ENCODE results near the gene CTNNA3.
A peak's percentile ranks its signal among the peaks of the same experiment; 100 is the strongest.
"Not testable (repeated sequence)": the region's sequence is repeated elsewhere in the genome, so short reads cannot be mapped to it uniquely, and the experiment has no call there.

CTNNA3 gene

DNA sequence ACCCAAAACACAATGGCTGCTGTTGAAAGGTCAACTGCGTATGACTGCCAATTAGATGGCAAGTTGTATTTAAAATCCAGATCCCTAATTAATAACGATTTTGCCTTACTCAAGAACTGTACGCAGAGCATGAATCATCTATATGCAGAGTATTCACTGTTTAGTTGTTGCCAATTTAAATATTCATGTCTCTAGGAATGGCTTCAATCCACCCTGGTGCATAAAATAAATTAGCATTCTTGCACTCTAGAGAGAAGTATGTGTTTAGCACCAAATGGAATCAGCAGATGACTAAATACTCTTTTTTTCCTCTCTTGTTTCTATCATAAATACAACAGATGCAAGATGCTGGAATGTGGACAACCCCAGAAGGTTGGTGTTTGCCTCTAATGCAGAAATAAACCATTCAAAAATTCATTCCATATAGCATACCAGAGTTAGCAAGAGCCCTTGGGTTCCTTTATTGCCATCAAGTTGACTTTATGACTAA, 449.9 kb downstream of the CTNNA3 start:
- no peaks in the 10 kb centered on the region for H3K36me3 ChIP-seq (ENCODE audit: control insufficient read depth, insufficient read depth, low read length)
- no peaks in the 10 kb centered on the region for H3K27me3 ChIP-seq (ENCODE audit: control insufficient read depth, insufficient read depth, low read length)
- no peaks in the 10 kb centered on the region for H3K9me3 ChIP-seq (ENCODE audit: control insufficient read depth, insufficient read depth, low read depth, low read length)
- no peak overlapping the region for H3K9ac ChIP-seq (ENCODE audit: low read length)
- H3K27ac ChIP-seq (ENCODE audit: low read depth, low read length): no peak overlapping the region
- no peak overlapping the region for H3K4me3 ChIP-seq (ENCODE audit: low read depth, low read length)
- peaks cover 14% of the 10 kb centered on the region for H3K4me1 ChIP-seq (ENCODE audit: control insufficient read depth, insufficient read depth, low read length)

DNA sequence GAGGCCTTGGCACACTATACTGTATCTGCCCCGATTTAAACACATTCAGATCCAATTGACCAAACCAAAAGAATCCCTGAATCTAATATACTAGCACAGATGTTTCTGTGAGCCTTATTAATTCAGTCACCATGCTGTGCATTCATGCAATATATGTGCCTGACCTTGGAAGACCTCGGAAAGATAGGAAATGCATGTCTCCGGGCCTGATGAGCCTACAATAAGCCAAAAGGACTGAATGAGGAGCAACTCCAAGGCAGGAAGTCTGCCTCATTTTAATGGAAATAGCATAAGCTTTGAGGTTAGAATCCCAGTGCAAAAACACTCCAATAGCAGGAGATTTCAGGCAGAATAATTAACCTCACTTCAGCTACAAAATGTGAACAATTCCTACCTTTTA, 453.5 kb downstream of the CTNNA3 start:
- Histone ChIP-seq H3K27me3 (ENCODE audit: control insufficient read depth, insufficient read depth, low read length) (no peaks in the 10 kb centered on the region), H3K4me1 (ENCODE audit: control insufficient read depth, insufficient read depth, low read length) (peaks cover 14% of the 10 kb centered on the region), H3K9ac (ENCODE audit: low read length) (no peak overlapping the region), H3K36me3 (ENCODE audit: control insufficient read depth, insufficient read depth, low read length) (no peaks in the 10 kb centered on the region), H3K27ac (ENCODE audit: low read depth, low read length) (no peak overlapping the region), H3K4me3 (ENCODE audit: low read depth, low read length) (no peak overlapping the region), H3K9me3 (ENCODE audit: control insufficient read depth, insufficient read depth, low read depth, low read length) (no peaks in the 10 kb centered on the region)

GRCh38 chr10:67241451-67241850, 454.5 kb downstream of the CTNNA3 start:
- Histone ChIP-seq H3K4me1 (ENCODE audit: control insufficient read depth, insufficient read depth, low read length) (peaks cover 14% of the 10 kb centered on the region), H3K36me3 (ENCODE audit: control insufficient read depth, insufficient read depth, low read length) (no peaks in the 10 kb centered on the region), H3K4me3 (ENCODE audit: low read depth, low read length) (no peak overlapping the region), H3K9ac (ENCODE audit: low read length) (no peak overlapping the region), H3K27ac (ENCODE audit: low read depth, low read length) (no peak overlapping the region), H3K27me3 (ENCODE audit: control insufficient read depth, insufficient read depth, low read length) (no peaks in the 10 kb centered on the region), H3K9me3 (ENCODE audit: control insufficient read depth, insufficient read depth, low read depth, low read length) (no peaks in the 10 kb centered on the region)

- H3K4me1 ChIP-seq (ENCODE audit: control insufficient read depth, insufficient read depth, low read length): peaks cover 14% of the 10 kb centered on the region
- no peaks in the 10 kb centered on the region for H3K36me3 ChIP-seq (ENCODE audit: control insufficient read depth, insufficient read depth, low read length)
- no peaks in the 10 kb centered on the region for H3K9me3 ChIP-seq (ENCODE audit: control insufficient read depth, insufficient read depth, low read depth, low read length)
- no peak overlapping the region for H3K9ac ChIP-seq (ENCODE audit: low read length)
- no peak overlapping the region for H3K4me3 ChIP-seq (ENCODE audit: low read depth, low read length)
- H3K27me3 ChIP-seq (ENCODE audit: control insufficient read depth, insufficient read depth, low read length): no peaks in the 10 kb centered on the region
- H3K27ac ChIP-seq (ENCODE audit: low read depth, low read length): no peak overlapping the region
Measured at GRCh38 chr10:67239864-67240497, 456.0 kb downstream of the CTNNA3 start.

GRCh38 chr10:67230680-67231500, 465.1 kb downstream of the CTNNA3 start:
- not testable (repeated sequence) for H3K27ac ChIP-seq (ENCODE audit: low read depth, low read length); H3K4me1 ChIP-seq (ENCODE audit: control insufficient read depth, insufficient read depth, low read length); H3K9me3 ChIP-seq (ENCODE audit: control insufficient read depth, insufficient read depth, low read depth, low read length); H3K27me3 ChIP-seq (ENCODE audit: control insufficient read depth, insufficient read depth, low read length); H3K36me3 ChIP-seq (ENCODE audit: control insufficient read depth, insufficient read depth, low read length)
- Histone ChIP-seq H3K9ac (ENCODE audit: low read length) (peak overlapping the region; percentile 80), H3K4me3 (ENCODE audit: low read depth, low read length) (peak overlapping the region; percentile 86)

DNA sequence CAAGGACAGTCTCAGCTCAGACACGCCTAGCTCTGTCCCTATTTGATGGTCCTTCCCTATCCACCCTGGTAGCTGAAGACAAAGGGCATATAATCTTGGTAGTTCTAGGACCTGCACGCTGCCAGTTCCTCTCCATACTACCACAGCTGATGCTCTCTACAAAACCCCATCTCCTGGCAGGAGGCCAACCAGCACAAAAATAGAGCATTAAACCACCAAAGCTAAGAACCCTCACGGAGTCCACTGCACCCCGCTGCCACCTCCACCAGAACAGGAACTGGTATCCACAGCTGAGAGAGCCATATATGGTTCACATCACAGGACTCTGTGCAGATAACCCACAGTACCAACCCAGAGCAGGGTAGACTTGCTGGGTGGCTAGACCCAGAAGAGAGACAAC, 470.8 kb downstream of the CTNNA3 start:
- no peaks in the 10 kb centered on the region for H3K36me3 ChIP-seq (ENCODE audit: control insufficient read depth, insufficient read depth, low read length)
- H3K27me3 ChIP-seq (ENCODE audit: control insufficient read depth, insufficient read depth, low read length): no peaks in the 10 kb centered on the region
- no peak overlapping the region for H3K27ac ChIP-seq (ENCODE audit: low read depth, low read length)
- H3K4me1 ChIP-seq (ENCODE audit: control insufficient read depth, insufficient read depth, low read length): no peaks in the 10 kb centered on the region
- no peak overlapping the region for H3K4me3 ChIP-seq (ENCODE audit: low read depth, low read length)
- no peaks in the 10 kb centered on the region; the same call in 1 of the 2 replicates for H3K9me3 ChIP-seq (ENCODE audit: control insufficient read depth, insufficient read depth, low read depth, low read length)
- H3K9ac ChIP-seq (ENCODE audit: low read length): no peak overlapping the region

DNA sequence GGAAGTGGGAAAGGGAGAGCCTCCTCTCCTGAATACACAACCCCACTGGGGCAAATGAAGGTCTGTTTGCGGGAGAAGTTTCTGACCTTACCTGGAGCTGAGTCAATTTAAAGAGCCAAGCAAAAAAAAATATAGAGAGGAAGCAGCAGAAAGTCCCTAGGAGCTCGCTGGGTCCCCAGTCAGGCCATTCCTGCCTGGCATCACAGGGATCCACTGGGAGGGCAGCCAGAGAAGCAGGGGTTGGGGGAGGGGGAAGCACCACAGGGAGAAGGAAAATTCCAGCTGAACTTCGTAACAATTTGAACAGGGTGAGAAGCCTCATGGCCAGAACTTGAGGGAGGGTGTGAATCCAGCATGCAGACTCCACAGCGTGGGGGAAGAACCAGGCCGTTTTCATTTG, 471.4 kb downstream of the CTNNA3 start:
- H3K4me3 ChIP-seq (ENCODE audit: low read depth, low read length): no peak overlapping the region
- no peaks in the 10 kb centered on the region; the same call in 1 of the 2 replicates for H3K9me3 ChIP-seq (ENCODE audit: control insufficient read depth, insufficient read depth, low read depth, low read length)
- H3K27me3 ChIP-seq (ENCODE audit: control insufficient read depth, insufficient read depth, low read length): no peaks in the 10 kb centered on the region
- no peak overlapping the region for H3K27ac ChIP-seq (ENCODE audit: low read depth, low read length)
- no peaks in the 10 kb centered on the region for H3K4me1 ChIP-seq (ENCODE audit: control insufficient read depth, insufficient read depth, low read length)
- no peaks in the 10 kb centered on the region for H3K36me3 ChIP-seq (ENCODE audit: control insufficient read depth, insufficient read depth, low read length)
- no peak overlapping the region for H3K9ac ChIP-seq (ENCODE audit: low read length)

DNA sequence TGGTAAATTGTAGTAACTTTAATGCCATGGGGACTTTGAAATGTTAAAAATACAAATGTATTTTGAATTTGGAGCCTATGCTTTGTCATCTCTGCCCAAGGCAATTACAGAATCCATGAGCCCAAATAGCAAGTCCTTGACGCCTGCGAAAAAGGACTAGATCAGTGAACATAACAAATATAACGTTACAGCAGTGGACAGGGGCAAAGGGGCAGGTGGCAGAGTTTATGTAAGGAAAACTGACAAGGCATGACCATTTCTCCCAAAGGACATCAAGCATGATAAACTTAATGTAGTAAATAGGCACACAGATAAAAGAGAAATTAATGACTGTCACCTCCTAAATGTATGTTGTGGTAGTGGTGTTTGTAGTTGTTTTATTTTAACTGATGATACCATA, 473.1 kb downstream of the CTNNA3 start:
- Histone ChIP-seq H3K4me3 (ENCODE audit: low read depth, low read length) (no peak overlapping the region), H3K4me1 (ENCODE audit: control insufficient read depth, insufficient read depth, low read length) (no peaks in the 10 kb centered on the region), H3K9ac (ENCODE audit: low read length) (no peak overlapping the region), H3K27me3 (ENCODE audit: control insufficient read depth, insufficient read depth, low read length) (no peaks in the 10 kb centered on the region), H3K9me3 (ENCODE audit: control insufficient read depth, insufficient read depth, low read depth, low read length) (no peaks in the 10 kb centered on the region; the same call in 1 of the 2 replicates), H3K27ac (ENCODE audit: low read depth, low read length) (no peak overlapping the region), H3K36me3 (ENCODE audit: control insufficient read depth, insufficient read depth, low read length) (no peaks in the 10 kb centered on the region)

DNA sequence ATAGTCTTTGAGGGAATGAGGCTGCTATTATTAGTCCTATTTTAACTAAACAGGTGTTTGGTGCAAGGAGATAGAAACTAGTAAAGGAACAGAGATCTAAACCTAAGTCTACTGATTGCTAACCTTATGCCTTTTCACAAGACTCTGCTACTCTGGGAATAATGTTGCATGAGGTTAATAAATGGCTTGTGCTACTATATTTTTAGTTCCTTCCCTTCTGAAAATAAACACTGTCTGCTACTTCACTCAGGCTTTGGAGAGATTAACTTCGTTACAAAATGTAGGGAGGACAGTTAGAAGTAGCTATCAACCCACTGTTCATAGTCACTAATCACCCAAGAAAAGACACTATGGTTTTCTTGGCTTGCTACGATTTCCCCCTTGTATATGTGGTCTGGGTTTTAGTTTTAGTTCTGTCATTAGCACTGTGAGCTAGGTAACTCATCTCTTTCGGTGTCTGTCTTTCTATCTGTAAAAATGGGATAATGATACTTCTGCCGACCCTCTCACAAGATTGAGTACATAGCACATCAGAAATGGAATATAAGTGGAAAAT, 474.0 kb downstream of the CTNNA3 start:
- no peaks in the 10 kb centered on the region; the same call in 1 of the 2 replicates for H3K9me3 ChIP-seq (ENCODE audit: control insufficient read depth, insufficient read depth, low read depth, low read length)
- no peaks in the 10 kb centered on the region for H3K36me3 ChIP-seq (ENCODE audit: control insufficient read depth, insufficient read depth, low read length)
- H3K4me1 ChIP-seq (ENCODE audit: control insufficient read depth, insufficient read depth, low read length): no peaks in the 10 kb centered on the region
- no peak overlapping the region for H3K4me3 ChIP-seq (ENCODE audit: low read depth, low read length)
- H3K27ac ChIP-seq (ENCODE audit: low read depth, low read length): no peak overlapping the region
- H3K9ac ChIP-seq (ENCODE audit: low read length): no peak overlapping the region
- no peaks in the 10 kb centered on the region for H3K27me3 ChIP-seq (ENCODE audit: control insufficient read depth, insufficient read depth, low read length)

GRCh38 chr10:67211680-67212079, 484.3 kb downstream of the CTNNA3 start:
- Histone ChIP-seq H3K27me3 (ENCODE audit: control insufficient read depth, insufficient read depth, low read length) (no peaks in the 10 kb centered on the region), H3K9me3 (ENCODE audit: control insufficient read depth, insufficient read depth, low read depth, low read length) (no peaks in the 10 kb centered on the region), H3K4me3 (ENCODE audit: low read depth, low read length) (no peak overlapping the region), H3K9ac (ENCODE audit: low read length) (no peak overlapping the region), H3K27ac (ENCODE audit: low read depth, low read length) (no peak overlapping the region), H3K36me3 (ENCODE audit: control insufficient read depth, insufficient read depth, low read length) (no peaks in the 10 kb centered on the region), H3K4me1 (ENCODE audit: control insufficient read depth, insufficient read depth, low read length) (no peaks in the 10 kb centered on the region)

DNA sequence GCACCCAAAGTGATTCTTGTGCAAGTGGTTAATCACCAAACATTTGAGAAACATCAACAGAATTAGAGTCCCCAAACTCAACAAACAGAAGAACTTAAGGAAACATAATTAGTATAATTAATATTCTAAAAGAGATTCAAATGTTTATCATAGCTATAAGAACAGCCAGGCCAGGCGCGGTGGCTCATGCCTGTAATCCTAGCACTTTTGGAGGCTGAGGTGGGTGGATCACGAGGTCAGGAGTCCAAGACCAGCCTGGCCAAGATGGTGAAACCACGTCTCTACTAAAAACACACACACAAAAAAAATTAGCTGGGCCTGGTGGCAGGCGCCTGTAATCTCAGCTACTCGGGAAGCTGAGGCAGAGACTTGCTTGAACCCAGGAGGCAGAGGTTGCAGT, 488.1 kb downstream of the CTNNA3 start:
- H3K9ac ChIP-seq (ENCODE audit: low read length); H3K36me3 ChIP-seq (ENCODE audit: control insufficient read depth, insufficient read depth, low read length); H3K4me3 ChIP-seq (ENCODE audit: low read depth, low read length); H3K27ac ChIP-seq (ENCODE audit: low read depth, low read length); H3K27me3 ChIP-seq (ENCODE audit: control insufficient read depth, insufficient read depth, low read length); H3K4me1 ChIP-seq (ENCODE audit: control insufficient read depth, insufficient read depth, low read length); H3K9me3 ChIP-seq (ENCODE audit: control insufficient read depth, insufficient read depth, low read depth, low read length): not testable (repeated sequence)

All from HUES6 (cell line).